ENCODE measurements around the gene NEURL1B. TPM values are rescaled to one million over a fixed set of nuclear protein-coding genes. Genes with fewer than 3 reads are reported as not detected.

Gene NEURL1B
- total RNA-seq, 2 donors from 2014 or later: 4.9 to 6.3 TPM

DNA sequence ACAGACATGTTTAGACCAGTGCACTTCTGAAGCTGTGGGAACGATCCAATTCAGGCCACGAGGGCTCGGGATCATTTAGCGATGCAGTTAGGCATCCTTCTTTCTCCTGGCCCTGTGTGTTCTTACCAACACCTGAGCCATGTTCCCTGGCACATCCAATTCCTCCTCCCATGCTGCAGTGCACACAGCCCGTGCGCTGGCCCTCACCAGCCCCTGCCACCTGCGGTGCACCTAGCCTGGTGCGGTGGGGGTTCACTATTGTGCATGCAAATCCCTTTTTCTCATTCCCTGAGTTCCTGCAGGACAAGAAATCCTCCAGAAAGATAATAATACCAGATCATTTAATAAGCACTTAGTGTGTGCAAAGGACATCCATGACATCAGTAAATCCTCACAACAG is 53.5 kb downstream of the NEURL1B start:
- H3K4me1 ChIP-seq (ENCODE audit: control insufficient read depth, insufficient read depth, low read length): peaks cover 7% of the 10 kb centered on the region
- H3K36me3 ChIP-seq (ENCODE audit: control insufficient read depth, insufficient read depth, low read length): no peaks in the 10 kb centered on the region
- Mint-ChIP-seq H3K4me1 (peaks cover 16% of the 10 kb centered on the region), H3K27me3 (ENCODE audit: insufficient read depth) (peaks cover 14% of the 10 kb centered on the region), H3K27ac (no peak overlapping the region), H3K36me3 (ENCODE audit: low read depth) (no peaks in the 10 kb centered on the region), H3K9me3 (no peaks in the 10 kb centered on the region), H3K4me3 (no peak overlapping the region)
- TF ChIP-seq, protein P1, sequence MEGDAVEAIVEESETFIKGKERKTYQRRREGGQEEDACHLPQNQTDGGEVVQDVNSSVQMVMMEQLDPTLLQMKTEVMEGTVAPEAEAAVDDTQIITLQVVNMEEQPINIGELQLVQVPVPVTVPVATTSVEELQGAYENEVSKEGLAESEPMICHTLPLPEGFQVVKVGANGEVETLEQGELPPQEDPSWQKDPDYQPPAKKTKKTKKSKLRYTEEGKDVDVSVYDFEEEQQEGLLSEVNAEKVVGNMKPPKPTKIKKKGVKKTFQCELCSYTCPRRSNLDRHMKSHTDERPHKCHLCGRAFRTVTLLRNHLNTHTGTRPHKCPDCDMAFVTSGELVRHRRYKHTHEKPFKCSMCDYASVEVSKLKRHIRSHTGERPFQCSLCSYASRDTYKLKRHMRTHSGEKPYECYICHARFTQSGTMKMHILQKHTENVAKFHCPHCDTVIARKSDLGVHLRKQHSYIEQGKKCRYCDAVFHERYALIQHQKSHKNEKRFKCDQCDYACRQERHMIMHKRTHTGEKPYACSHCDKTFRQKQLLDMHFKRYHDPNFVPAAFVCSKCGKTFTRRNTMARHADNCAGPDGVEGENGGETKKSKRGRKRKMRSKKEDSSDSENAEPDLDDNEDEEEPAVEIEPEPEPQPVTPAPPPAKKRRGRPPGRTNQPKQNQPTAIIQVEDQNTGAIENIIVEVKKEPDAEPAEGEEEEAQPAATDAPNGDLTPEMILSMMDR (conservative IDR thresholded peaks at IDR 0.05): no peak
- WGBS, 2 experiments (ENCODE audit: insufficient coverage in 1 of 2, insufficient read length in 1 of 2): 76 to 98% methylated on average over 4 to 8 of the region's 8 CpGs
- no peak overlapping the region for H3K4me3 ChIP-seq (ENCODE audit: low read length)
- peaks cover 6% of the 10 kb centered on the region for H3K27me3 ChIP-seq (ENCODE audit: control insufficient read depth, insufficient read depth, low read length, poor library complexity, severe bottlenecking)
- H3K27ac ChIP-seq (ENCODE audit: low read depth, low read length): no peak overlapping the region
- H3K9me3 ChIP-seq (ENCODE audit: control insufficient read depth, low read length): no peaks in the 10 kb centered on the region
- no peak for DNase-seq
- H3K9ac ChIP-seq (ENCODE audit: extremely low read depth, low read length, poor library complexity, severe bottlenecking): no peak overlapping the region

DNA sequence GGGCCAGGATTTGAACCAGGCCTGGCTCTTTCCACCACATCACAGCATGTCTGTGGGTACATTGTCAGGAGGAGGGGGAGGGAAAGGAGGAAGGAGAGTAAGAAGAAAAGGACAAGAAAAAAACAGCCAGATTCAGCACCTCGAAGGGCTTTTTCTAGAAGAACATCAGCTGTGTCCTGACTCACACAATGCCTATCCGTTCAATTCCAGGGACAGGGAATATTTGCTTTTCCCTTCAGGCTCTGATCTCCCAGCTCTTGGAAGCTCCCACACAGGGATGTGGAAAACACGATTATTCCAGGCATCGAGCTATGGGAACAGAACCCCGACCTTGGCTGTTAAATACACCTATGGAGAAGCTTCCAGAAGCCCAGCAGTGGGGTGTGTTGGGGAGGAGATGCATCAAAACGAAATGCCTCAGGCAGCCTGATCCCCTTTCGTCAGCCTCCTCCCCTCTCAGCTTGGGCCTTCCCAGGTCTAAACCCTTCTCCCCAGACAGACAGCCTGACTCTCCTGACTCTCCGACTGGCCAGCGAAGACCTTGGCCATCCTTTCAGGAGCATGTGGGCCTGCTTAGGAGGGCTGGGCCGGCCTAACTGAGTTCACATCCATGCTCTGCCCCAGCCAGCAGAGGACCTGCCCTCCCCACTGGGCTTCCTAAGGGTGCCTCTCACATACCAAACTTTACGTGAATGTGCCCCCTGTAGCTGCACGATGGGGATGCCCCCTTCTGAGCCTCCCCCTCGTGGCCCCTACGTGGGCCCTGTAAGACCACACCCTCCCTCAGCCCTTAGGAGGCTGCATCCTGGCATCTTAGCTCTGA is 54.4 kb downstream of the NEURL1B start:
- TF ChIP-seq, protein P1 (conservative IDR thresholded peaks at IDR 0.05): no peak
- no peaks in the 10 kb centered on the region for H3K9me3 ChIP-seq (ENCODE audit: control insufficient read depth, low read length)
- H3K36me3 ChIP-seq (ENCODE audit: control insufficient read depth, insufficient read depth, low read length): no peaks in the 10 kb centered on the region
- peaks cover 7% of the 10 kb centered on the region for H3K4me1 ChIP-seq (ENCODE audit: control insufficient read depth, insufficient read depth, low read length)
- Mint-ChIP-seq H3K4me1 (peaks cover 20% of the 10 kb centered on the region), H3K27me3 (ENCODE audit: insufficient read depth) (peaks cover 14% of the 10 kb centered on the region), H3K36me3 (ENCODE audit: low read depth) (no peaks in the 10 kb centered on the region), H3K9me3 (no peaks in the 10 kb centered on the region), H3K27ac (no peak overlapping the region), H3K4me3 (no peak overlapping the region)
- H3K27me3 ChIP-seq (ENCODE audit: control insufficient read depth, insufficient read depth, low read length, poor library complexity, severe bottlenecking): peaks cover 6% of the 10 kb centered on the region
- WGBS, 2 experiments (ENCODE audit: insufficient coverage in 1 of 2, insufficient read length in 1 of 2): 84 to 90% methylated on average over 7 to 14 of the region's 14 CpGs
- no peak for DNase-seq
- H3K27ac ChIP-seq (ENCODE audit: low read depth, low read length): no peak overlapping the region
- no peak overlapping the region for H3K4me3 ChIP-seq (ENCODE audit: low read length)
- H3K9ac ChIP-seq (ENCODE audit: extremely low read depth, low read length, poor library complexity, severe bottlenecking): no peak overlapping the region

DNA sequence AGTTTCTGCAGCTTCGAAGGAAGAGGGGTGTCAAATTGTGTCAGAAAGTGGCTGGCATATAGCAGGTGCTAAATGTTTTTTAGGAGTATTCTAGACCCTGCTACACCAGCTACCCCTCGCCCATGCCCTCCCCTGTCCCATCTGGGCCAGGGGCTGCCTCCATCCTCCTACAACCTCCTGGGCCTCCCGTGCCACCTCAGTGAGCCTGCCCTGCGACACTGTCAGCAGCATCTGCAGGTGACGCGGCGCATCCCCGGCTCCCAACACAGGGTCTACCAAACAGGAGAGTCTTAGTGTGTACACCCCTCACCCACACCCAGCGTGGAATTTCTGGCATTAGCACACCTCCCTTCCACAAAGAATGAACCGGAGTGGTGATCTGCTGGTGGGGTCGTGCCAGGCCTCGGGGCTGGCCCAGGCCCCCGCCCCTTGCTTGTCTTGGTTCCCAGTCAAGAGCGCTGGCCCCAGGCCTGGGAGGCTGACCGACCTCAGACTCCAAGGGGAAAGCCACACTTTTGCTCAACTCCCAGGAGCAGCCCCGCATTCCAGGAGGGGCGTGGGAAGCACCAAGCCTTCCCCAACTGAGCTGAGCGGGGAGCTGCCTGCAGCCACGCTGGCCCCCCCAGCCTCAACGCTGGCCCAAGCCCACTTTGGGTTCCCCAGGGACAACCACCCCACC is 55.2 kb downstream of the NEURL1B start:
- no peaks in the 10 kb centered on the region for H3K36me3 Mint-ChIP-seq (ENCODE audit: low read depth)
- peaks cover 7% of the 10 kb centered on the region for H3K4me1 ChIP-seq (ENCODE audit: control insufficient read depth, insufficient read depth, low read length)
- H3K27ac ChIP-seq (ENCODE audit: low read depth, low read length): no peak overlapping the region
- TF ChIP-seq, protein P1 (conservative IDR thresholded peaks at IDR 0.05): no peak
- H3K9me3 ChIP-seq (ENCODE audit: control insufficient read depth, low read length): no peaks in the 10 kb centered on the region
- no peak overlapping the region for H3K4me3 Mint-ChIP-seq
- peaks cover 26% of the 10 kb centered on the region for H3K4me1 Mint-ChIP-seq
- H3K27me3 Mint-ChIP-seq (ENCODE audit: insufficient read depth): peaks cover 21% of the 10 kb centered on the region
- no peak overlapping the region for H3K9ac ChIP-seq (ENCODE audit: extremely low read depth, low read length, poor library complexity, severe bottlenecking)
- H3K9me3 Mint-ChIP-seq: no peaks in the 10 kb centered on the region
- H3K4me3 ChIP-seq (ENCODE audit: low read length): no peak overlapping the region
- peaks cover 6% of the 10 kb centered on the region for H3K27me3 ChIP-seq (ENCODE audit: control insufficient read depth, insufficient read depth, low read length, poor library complexity, severe bottlenecking)
- no peak overlapping the region for H3K27ac Mint-ChIP-seq
- DNase-seq: no peak
- H3K36me3 ChIP-seq (ENCODE audit: control insufficient read depth, insufficient read depth, low read length): no peaks in the 10 kb centered on the region
- WGBS, 2 experiments (ENCODE audit: insufficient coverage in 1 of 2, insufficient read length in 1 of 2): 94 to 95% methylated on average over 14 to 20 of the region's 20 CpGs

Measured in endodermal cell (in vitro differentiated cells).